ENCODE data around the gene SPOCK1.
"Not testable (repeated sequence)": the region's sequence is repeated elsewhere in the genome, so short reads cannot be mapped to it uniquely, and the experiment has no call there.

Gene SPOCK1

GRCh38 chr5:137498736-137499505 is at the start of gene SPOCK1:
TSS of gene SPOCK1 (minus strand) at chr5:137499326.
- FAIRE-seq: no peak

DNA sequence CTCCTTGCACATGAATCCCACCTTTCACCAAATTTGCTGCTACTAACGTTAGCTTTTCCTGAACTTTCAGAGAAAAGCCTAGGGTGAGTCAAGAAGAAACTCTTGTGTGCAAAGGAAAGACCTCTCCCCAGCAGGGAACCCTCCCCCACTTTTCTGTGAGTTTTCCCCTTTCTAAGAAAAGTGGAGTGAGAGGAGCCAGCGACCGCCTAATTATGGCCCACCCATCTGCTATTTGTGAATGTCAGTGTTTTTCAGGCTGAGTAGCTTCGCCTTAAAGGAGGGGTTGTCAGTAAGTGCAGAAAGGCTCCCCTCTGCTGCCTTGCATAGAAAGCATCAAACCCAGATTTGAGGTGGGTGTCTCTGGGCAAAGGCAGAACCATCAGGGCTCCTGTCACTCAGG is 46.8 kb upstream of the SPOCK1 start:
- no peak for FAIRE-seq

GRCh38 chr5:137535449-137535848 is 36.3 kb upstream of the SPOCK1 start:
- FAIRE-seq: not testable (repeated sequence)

DNA sequence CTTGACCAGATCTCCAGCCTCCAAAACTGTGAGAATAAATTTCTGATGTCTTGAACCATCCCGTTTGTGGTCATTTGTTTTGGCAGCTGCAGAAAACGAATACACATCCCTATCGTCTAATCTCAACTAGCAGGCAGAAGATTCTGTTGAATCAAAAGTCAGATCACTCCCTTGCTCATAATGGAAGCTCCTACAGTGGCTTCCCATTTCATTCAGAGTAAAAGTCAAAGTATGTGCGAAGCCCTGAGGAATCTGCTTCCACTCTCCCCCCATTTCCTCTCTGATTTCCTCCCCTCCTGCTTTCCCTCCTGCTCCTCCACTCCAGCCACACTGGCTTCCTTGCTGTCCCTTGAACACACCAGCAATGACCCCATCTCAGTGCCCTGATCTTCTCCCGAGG is 34.8 kb upstream of the SPOCK1 start:
- FAIRE-seq: no peak

GRCh38 chr5:137531266-137531665 is 32.1 kb upstream of the SPOCK1 start:
- FAIRE-seq: no peak

DNA sequence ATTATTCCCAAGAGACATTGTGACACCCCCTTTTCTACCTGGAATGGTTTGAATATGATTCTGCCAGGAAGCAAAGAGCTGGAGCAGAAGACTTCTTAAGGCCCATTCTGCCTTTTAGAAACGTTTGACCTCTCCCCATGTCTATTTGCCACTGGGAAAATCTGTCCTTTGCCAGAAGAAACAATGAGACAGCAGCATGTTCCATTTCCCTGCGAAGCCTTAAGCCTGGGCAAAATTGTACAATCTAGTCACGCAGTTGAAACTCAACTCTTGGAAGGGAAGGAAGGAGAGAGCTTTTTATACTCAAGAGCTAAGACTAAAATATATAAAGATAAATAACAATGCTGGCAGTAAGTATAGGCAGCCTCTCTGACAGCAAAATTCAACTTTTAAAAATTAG is 22.1 kb upstream of the SPOCK1 start:
- no peak for FAIRE-seq

GRCh38 chr5:137516961-137517360 is 17.8 kb upstream of the SPOCK1 start:
- FAIRE-seq: no peak

DNA sequence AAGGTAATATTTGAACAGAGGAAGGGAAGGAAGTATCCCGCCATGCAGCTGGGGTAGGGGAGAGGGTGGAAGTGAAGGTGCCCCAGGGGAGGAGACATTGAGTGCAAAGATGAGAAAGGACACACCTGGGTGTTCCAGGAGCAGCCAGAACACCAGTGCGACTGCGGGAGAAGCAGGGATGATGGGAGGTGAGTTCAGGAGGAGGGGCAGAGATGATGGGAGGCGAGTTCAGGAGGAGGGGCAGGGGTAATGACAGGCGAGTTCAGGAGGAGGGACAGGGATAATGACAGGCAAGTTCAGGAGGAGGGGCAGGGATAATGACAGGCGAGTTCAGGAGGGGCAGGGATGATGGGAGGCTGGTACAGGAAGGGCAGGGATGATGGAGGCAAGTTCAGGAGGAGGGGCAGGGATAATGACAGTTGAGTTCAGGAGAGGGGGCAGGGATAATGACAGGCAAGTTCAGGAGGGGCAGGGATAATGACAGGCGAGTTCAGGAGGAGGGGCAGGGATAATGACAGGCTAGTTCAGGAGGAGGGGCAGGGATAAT is 17.2 kb upstream of the SPOCK1 start:
- no peak for FAIRE-seq

GRCh38 chr5:137515238-137515637 is 16.1 kb upstream of the SPOCK1 start:
- no peak for FAIRE-seq

- FAIRE-seq: no peak
These were observed 11.5 kb upstream of the SPOCK1 start for GRCh38 chr5:137510671-137511070.

DNA sequence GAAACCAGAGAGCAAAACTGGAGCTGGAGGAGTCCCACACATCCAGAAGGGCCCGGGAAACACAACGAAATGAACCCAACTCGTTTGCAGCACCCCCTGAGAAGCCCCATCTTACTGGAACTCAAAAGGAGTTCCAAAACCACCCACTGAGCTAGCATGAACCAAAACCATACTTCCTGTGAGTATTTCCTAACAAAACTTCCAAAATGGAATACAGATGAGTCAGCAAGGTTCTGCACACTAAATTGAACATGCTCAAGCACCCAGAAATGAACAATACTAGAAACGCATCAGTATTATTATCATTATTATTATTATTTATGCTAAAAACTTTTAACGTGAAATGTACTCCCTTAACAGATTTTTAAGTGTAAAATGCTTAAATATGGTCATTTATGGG is 8.0 kb upstream of the SPOCK1 start:
- FAIRE-seq: no peak

DNA sequence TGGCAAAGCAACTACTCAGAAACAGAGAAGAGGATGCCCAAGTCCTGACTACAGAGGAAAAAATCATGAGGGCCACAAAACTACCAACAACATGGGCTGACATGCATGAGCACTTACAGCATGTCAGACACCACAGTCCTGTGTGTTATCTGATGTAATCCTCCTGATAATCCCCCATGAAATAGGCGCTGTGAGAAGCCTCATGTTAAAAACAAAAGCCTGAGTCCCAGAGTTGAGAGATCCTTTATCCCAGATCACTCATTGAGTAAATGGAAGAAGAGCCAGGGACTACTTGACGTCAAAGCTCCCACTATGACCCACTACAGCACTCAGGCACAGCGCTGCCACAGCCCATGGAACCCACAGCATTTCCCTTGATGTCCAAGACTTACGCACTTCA is 7.2 kb upstream of the SPOCK1 start:
- FAIRE-seq: no peak

GRCh38 chr5:137504916-137505315 is 5.8 kb upstream of the SPOCK1 start:
- FAIRE-seq: no peak

- no peak for FAIRE-seq
These were observed 4.3 kb upstream of the SPOCK1 start for GRCh38 chr5:137503456-137503855.

DNA sequence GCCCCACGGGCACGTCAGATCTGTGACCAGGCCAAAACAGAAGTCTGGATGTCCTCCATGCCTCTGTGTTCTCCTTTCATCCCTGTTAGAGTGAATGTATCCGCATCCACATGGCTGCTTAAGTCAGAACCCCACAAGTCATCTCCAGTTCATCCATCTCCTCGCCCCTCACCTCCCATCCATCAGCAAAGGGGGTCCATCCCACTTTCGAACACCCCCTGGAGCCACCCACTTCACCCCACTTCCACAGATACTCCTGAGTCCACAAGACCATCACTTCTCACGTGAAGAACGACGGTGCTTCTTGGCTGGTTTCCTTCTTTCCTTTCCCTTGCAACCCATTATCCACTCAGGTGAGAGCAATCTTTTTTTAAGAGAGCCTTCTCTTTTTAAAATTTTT is 3.5 kb upstream of the SPOCK1 start:
- FAIRE-seq: no peak

GRCh38 chr5:137501846-137502406 is 2.8 kb upstream of the SPOCK1 start:
- no peak for FAIRE-seq

- no peak for FAIRE-seq
These were observed 2.1 kb upstream of the SPOCK1 start for GRCh38 chr5:137501226-137501625.

GRCh38 chr5:137500615-137501225 is 1.6 kb upstream of the SPOCK1 start:
- no peak for FAIRE-seq

DNA sequence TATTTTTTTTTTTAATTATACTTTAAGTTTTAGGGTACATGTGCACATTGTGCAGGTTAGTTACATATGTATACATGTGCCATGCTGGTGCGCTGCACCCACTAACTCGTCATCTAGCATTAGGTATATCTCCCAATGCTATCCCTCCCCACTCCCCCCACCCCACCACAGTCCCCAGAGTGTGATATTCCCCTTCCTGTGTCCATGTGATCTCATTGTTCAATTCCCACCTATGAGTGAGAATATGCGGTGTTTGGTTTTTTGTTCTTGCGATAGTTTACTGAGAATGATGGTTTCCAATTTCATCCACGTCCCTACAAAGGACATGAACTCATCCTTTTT is 351 bp upstream of the SPOCK1 start:
- not testable (repeated sequence) for FAIRE-seq

DNA sequence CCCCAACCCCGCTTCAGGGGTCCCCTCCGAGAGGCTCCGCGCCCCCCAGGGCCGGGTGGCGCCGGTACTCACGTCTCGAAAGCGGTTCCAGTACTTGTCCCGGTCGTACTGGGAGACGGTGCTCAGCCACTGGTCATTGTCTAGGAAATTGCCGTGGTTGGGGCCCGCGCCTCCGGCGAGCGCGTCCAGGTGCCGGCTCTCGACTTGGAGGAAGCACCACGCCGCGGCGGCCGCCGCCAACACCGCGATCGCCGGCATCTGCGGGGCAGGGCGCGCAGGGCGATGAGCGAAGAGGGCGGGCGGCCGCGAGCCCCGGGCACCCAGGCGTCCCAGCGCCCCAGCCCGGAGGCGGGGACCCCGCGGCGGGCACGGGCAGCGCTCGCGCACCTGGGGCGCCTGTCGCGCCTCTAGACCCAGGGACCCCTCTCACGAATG is 808 bp downstream of the SPOCK1 start:
- no peak for FAIRE-seq

GRCh38 chr5:137497396-137498290 is 1.5 kb downstream of the SPOCK1 start:
- FAIRE-seq: no peak

- no peak for FAIRE-seq
These were observed 2.2 kb downstream of the SPOCK1 start for GRCh38 chr5:137496919-137497318.

DNA sequence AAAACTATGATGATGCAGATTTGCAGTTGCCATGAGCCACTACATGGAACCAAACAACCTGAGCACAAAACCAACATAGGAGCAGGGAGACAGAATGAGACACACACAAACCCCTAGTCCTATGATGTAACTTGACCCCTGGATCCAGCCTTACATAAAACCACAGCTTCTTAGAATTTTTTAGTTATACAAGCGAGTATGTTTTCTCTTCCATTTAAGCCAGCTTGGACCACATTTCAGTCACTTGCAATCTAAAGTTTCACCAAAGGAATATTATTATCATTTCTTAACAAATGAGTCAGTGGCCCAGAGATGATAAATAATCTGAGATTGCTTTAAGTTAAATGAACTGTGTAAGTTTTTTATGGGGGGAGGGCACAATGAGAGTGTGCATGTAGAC is 6.8 kb downstream of the SPOCK1 start:
- no peak for FAIRE-seq

Data from colon (tissue), 2 donors.